Central memory CD4-positive, alpha-beta T cell (primary cell): ENCODE measurements around the gene FBP1.

ENCODE experiments used
- DNase-seq: peaks from one replicate; pipeline ENCODE4 v3.0.0; 2022
- total RNA-seq, 3 experiments: gene quantifications; one replicate each; lab custom pipeline; 2026; lab: John Stamatoyannopoulos, UW

FBP1 gene
- total RNA-seq: 0.07 to 1.2 (median 0.92) reads per million in 3 experiments

DNA sequence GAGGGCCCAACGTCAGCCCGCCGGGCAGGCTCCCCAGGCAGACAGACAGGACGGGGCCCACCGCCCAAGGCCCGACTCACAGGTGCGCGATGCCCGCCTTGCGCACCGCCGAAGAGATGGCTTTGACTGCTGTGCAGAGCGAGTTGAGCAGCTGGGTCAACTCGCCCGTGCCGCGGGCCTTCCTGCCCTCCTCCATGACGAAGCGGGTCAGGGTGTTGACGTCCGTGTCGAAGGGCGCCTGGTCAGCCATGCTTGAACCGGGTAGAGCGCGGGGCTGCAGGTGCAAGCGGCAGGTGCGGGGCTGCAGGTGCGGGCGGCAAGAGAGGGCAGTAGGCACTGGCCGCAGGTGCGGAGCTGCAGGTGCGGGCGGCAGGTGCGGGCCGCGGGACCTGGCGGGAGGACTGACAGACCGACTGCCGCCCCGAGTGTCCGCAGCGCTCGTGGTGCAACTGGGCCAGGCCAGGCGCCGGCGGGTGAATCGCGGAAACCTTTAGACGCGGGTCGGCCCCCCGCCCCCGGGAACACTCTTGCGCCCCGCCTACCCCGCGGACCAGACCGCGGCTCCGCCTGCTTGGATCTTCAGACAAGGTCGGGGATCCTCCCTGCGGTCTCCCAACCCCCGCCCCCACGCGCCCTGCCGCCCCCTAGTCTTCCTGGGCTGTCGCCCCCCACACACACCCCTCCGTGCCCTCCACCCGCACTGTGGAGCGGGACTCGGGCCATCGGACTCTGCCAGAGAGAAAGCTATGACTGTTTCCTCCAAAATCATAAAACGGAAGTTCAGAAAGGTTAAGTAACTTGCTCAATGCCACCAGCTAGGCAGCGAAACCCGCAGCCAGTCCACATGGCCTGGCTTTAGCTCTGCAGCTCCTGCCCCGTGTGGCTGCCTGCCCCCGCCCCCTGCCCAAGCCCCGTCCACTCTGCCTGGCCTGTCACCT, at the start of gene FBP1:
FBP1 (minus strand) TSS at position 458 of the 938 bp plus-strand sequence; CDS start at position 250, 208 bp downstream.
- no peak for DNase-seq

DNA sequence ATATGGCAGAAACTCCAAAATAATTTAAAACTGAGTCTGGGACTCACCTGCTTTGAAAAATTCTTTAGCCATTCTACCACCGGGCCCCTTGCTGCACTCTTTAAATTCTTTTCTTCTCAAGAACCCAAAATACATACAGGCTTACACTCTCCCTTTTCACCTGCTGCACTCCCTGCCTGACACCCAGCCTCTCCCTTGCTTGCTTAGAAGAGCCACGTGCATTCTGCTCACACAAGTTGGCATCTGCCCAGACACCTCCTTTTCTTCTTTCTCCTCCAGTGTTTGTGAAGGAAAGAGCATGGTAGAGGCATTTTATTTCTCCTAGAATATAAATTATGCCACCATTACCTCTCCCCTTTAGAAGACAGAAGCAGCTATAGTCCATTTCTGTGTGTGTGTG, 48.1 kb upstream of the FBP1 start:
- no peak for DNase-seq

- DNase-seq: no peak
Observed at GRCh38 chr9:94685359-94685758, 46.0 kb upstream of the FBP1 start.

- peak; percentile 53 for DNase-seq
Observed at GRCh38 chr9:94681508-94681907, 42.2 kb upstream of the FBP1 start.

DNA sequence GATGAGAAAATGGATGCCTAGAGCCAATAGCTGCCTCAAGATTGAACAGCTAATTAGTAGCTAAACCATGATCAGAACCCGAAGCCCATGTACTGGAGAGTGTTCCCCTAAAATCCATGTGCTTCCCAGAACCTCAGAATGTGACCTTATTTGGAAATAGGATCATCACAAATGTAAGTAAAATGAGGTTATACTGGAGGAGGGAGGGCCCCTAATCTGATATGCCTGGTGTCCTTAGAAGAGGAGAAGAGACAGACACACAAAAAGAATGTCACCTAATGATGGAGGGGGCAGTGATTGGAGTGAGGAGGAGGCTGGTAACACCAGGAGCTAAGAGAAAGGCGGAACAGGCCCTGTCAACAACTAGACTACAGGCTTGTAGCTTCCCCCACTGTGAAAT, 41.3 kb upstream of the FBP1 start:
- no peak for DNase-seq

DNA sequence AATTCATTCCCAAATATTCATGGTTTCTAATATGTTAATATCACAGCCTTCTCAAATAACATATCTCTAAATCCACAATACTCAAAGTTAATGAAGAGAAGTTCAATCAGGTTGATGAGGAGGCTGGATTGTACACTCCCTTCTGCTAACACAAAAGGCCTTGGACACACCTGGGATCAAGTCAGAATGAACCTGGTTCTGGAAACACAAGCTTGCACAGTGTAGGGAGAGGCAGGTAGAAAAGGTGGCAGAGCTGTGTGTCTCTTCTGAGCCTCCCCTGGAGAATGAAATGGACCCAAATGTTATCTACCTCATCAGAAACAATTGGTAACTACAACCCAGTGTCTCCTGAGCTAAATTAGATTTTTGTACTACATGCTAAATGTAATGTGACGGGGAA, 40.7 kb upstream of the FBP1 start:
- DNase-seq: no peak

- no peak for DNase-seq
Observed at GRCh38 chr9:94679587-94679986, 40.3 kb upstream of the FBP1 start.

DNA sequence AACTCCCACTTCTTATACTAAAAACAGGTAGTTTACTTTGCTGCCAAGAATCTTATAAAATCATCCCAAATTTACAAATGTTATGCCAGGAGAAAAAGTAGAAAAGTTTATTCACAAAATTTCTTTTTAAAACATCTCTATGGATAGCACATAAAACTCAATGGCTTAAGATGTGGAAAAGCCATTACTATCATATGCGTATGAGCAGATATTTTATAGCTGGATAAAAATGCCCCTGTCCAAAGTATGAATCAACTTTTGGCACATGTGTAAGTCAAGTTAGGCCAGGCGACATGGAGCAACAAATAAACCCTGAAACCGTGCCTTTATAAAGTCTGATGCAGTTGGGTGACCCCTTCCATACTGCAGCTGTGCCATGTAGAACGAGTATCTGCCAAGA, 38.6 kb upstream of the FBP1 start:
- DNase-seq: no peak

GRCh38 chr9:94676446-94677131, 37.3 kb upstream of the FBP1 start:
- DNase-seq: no peak

DNA sequence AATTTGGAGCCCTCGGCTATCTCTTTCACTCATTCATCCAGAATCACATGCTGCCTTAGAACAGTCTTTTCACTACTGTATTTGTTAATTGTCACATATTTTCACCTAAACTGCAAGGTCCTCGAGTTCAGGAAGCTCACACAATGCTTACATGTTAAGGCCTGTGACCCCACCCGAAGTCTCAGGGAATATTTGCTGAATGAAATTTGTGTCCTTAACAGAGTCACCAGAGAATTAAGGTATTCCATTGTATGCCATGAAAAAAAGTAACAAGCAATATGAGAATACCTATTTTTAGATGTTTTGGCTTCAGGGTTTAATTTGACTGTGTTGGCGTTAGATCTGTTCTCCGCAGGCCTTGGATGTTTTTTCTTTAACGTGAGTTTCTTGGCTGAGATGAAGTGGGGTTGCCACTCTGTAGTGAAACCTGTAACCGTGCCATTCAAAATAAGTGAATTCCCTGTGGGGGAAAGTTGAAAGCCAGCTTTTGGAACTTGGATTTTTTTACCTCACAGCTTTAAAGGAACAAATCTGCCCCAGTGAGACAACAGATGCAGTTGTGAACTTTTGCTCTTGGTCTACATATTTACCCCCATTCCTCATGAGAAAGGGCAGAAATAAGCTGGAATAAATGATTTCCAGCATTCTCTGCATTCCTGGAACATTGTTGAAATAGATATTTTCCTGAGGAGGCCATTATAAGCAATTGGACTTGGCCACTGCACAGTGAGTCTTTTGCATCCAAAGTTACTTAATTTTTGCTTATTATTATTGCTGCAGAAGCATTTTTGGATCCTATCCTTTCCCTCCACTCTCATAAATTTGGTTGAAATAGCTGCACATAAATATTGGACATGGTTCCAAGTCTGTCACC, 35.9 kb upstream of the FBP1 start:
- DNase-seq: no peak

DNA sequence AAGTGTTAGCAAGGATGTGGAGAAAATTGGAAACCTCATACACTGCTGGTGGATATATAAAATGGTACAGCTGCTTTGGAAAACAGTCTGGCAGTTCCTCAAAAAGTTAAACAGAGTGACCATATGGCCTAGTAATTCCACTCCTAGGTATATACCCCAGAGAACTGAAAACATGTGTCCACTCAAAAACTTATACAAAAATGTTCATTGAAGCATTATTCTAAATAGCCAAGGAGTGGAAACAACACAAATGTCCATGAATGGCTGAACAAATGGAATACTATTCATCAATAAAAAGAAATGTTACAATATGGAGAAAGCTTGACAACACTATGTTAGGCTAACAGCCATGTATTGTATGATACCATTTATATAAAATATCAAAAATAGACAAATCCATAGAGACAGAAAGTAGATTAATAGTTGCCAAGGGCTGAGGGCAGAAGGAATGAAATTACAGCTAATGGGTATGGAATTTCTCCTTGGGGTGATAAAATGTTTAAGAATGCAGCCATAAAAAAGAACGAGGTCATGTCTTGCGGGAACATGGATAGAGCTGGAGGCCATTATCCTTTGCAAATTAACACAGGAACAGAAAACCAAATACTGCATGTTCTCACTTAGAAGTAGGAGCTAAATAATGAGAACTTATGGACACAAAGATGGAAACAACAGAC, 33.6 kb upstream of the FBP1 start:
- DNase-seq: no peak

DNA sequence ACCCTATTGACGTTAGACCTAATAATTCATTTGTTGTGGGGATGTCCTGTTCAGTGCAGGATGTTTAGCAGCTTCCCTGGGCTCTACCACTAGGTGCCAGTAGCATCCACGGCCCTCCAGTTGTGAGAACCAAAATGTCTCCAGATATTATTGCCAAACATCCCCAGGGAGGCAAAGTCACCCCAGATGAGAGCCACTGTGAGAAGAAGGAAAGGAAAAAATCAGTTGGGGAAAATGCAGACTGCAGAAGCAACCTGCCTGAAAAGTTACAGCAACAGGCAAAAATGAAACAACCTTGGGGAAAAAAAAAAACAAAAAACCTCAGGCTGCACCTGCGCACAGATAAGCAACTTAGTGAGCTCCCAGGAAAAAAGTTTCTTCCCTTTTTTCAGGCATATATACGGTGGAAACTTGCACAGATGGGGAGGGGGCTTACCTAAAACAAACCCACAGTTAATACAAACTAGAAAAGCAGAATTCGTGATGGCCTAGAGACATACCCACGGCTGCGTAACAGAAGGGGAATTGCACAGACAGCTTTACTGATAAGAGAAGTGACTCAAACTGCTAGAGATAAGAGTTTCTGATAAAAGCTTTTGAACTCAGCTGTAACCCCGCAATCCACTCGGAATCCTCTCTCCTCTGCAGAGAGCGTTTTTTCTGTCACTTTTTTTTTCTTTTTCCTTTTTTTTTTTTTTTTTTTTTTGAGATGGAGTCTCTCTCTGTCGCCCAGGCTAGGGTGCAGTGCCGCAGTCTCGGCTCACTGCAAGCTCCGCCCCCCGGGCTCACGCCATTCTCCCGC, 29.8 kb upstream of the FBP1 start:
- DNase-seq: peak; percentile 44

DNA sequence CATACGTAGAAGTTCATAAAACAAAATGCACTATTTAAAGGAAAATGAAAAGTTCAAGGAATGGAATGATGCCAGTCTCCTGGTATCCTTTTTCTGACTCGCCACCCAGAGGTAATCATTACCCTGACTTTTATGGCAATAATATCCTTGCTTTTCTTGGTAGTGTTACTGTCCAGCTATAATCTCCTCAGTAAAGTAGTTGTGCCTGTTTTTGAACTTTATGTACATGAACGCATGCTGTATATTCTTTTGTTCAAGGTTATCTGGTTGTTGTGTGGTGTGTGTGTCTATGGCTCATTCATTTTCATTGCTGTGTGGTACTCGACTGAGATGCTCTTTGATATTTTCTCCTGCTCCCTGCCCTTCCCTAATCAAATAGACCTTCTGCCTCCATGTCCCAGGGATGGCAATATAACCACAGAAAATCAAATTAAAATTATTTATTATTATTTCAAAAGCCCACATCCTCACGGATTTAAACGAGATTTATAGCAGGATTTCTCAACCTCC, 29.2 kb upstream of the FBP1 start:
- no peak for DNase-seq

DNA sequence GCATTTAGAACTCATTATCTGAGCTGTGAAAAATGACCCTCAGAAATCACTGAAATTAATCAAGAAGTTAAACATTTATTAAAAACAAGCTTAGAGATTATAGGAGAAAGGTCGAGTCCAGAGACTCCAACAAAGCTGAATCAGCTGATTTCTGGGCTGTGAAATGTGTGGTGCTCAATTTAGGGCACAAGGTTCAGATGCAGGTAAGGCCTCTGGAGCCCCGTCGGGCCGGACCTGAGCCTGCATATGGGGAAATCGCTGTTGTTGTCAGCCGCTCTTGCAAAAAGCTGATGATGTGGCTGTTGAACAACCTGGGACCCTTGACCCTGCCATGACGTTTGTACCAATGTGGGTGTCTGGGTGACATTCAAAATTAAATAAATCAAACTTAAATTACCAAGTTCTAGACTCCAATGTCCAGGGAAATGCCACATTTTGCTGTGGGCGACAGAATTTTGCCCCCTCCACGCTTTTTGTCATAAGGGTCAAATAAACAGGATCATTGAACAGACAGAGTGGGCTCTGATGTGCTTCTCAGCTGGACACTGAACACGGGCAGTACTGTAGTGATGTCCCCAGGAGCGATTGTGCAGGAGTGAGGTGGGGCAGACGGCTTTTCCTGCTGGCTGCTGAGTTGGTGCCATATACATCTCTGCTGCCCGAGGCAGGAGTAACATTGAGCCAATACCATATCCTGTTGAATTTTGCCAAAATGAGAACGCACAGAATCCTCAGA, 27.2 kb upstream of the FBP1 start:
- DNase-seq: no peak

DNA sequence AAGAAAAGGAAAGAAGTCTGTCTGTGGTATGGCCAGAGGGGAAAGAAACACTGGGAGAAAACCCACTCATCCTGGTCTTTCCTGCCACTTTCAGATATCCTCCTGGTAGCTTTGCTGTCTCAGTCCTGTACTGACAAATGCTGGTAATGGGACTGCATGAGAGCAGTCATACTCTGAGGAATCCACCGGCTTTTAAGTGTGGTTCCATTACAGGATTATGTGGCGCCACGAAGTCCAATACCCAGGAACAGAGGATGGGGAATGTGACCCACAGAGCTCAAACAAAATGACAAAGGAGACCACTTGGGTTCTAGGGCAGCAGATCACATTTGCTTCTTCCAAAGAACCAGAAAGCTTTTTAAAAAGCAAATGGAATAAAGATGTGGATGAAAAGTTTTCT, 26.3 kb upstream of the FBP1 start:
- DNase-seq: no peak

DNA sequence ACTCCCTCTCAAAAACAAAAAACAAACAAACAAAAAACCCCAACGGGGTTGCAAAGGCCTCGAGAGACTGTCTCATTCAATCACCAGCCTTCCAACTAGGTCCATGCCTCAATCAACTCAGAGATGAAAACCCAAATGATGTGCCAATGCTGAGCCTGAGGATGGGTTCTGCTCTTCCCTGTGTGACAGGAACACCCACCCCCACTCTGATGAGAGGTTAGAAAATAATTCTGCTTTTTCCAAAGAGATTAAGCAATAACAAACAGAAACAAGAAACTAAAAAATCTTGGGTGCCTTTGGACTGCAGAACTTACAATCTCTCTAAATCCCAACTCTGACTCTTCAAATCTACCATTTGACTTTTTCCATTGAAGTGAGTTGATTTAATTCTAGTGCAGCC, 25.5 kb upstream of the FBP1 start:
- DNase-seq: no peak

DNA sequence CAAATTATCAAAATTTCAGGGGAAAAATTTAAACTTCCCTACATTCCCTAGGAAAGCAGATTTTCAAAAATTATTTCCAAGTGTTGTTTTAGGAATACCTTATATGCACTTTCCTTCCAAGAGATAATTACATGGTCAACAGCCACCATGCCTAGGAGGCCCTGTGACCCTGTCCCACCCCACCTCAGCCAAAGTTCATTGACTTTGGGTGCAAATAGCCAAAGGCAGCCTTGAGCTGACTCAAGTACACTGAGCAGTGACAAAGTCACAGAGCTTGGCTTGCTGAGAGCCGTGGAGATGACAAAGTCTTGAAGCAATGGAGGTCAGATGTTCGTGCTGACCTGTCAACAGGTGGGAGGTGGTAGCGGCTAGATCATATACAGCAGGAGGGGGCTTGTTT, 24.3 kb upstream of the FBP1 start:
- no peak for DNase-seq

GRCh38 chr9:94663140-94663539, 23.8 kb upstream of the FBP1 start:
- DNase-seq: no peak

GRCh38 chr9:94657021-94657725, 17.9 kb upstream of the FBP1 start:
- DNase-seq: no peak

GRCh38 chr9:94656200-94656599, 16.9 kb upstream of the FBP1 start:
- peak; percentile 28 for DNase-seq
